ENCODE measurements around the gene MARCHF10.

MARCHF10 gene

GRCh38 chr17:62668091-62668804 lies 139.9 kb downstream of the MARCHF10 start:
- no peaks in the 10 kb centered on the region for H3K36me3 ChIP-seq (ENCODE audit: control insufficient read depth, insufficient read depth, low read length)
- no peak for TF ChIP-seq CTCF (IDR thresholded peaks at IDR 0.05; ENCODE audit: insufficient read depth, low read length, poor library complexity, severe bottlenecking)
- H3K27me3 ChIP-seq (replicated peaks; ENCODE audit: control insufficient read depth, insufficient read depth, low read length), result no peaks in the 10 kb centered on the region
- no peak for DNase-seq (ENCODE audit: extremely low read depth, insufficient read length)
- no peak overlapping the region for H3K4me3 ChIP-seq (replicated peaks; ENCODE audit: low read depth, low read length)

- Histone ChIP-seq H3K27me3 (replicated peaks; ENCODE audit: control insufficient read depth, insufficient read depth, low read length) (no peaks in the 10 kb centered on the region), H3K36me3 (ENCODE audit: control insufficient read depth, insufficient read depth, low read length) (no peaks in the 10 kb centered on the region), H3K4me3 (replicated peaks; ENCODE audit: low read depth, low read length) (no peak overlapping the region)
- DNase-seq (ENCODE audit: extremely low read depth, insufficient read length), result no peak
- TF ChIP-seq CTCF (IDR thresholded peaks at IDR 0.05; ENCODE audit: insufficient read depth, low read length, poor library complexity, severe bottlenecking), result no peak
These were observed 141.1 kb downstream of the MARCHF10 start for GRCh38 chr17:62666801-62667591.

GRCh38 chr17:62666061-62666800 lies 141.9 kb downstream of the MARCHF10 start:
- no peak for DNase-seq (ENCODE audit: extremely low read depth, insufficient read length)
- H3K27me3 ChIP-seq (replicated peaks; ENCODE audit: control insufficient read depth, insufficient read depth, low read length), result no peaks in the 10 kb centered on the region
- no peak for TF ChIP-seq CTCF (IDR thresholded peaks at IDR 0.05; ENCODE audit: insufficient read depth, low read length, poor library complexity, severe bottlenecking)
- no peak overlapping the region for H3K4me3 ChIP-seq (replicated peaks; ENCODE audit: low read depth, low read length)
- H3K36me3 ChIP-seq (ENCODE audit: control insufficient read depth, insufficient read depth, low read length), result no peaks in the 10 kb centered on the region

GRCh38 chr17:62665599-62665998 lies 142.5 kb downstream of the MARCHF10 start:
- no peak for TF ChIP-seq CTCF (IDR thresholded peaks at IDR 0.05; ENCODE audit: insufficient read depth, low read length, poor library complexity, severe bottlenecking)
- no peak for DNase-seq (ENCODE audit: extremely low read depth, insufficient read length)
- Histone ChIP-seq H3K4me3 (replicated peaks; ENCODE audit: low read depth, low read length) (no peak overlapping the region), H3K36me3 (ENCODE audit: control insufficient read depth, insufficient read depth, low read length) (no peaks in the 10 kb centered on the region), H3K27me3 (replicated peaks; ENCODE audit: control insufficient read depth, insufficient read depth, low read length) (no peaks in the 10 kb centered on the region)

GRCh38 chr17:62664336-62665120 lies 143.6 kb downstream of the MARCHF10 start:
- no peaks in the 10 kb centered on the region for H3K27me3 ChIP-seq (replicated peaks; ENCODE audit: control insufficient read depth, insufficient read depth, low read length)
- H3K36me3 ChIP-seq (ENCODE audit: control insufficient read depth, insufficient read depth, low read length), result no peaks in the 10 kb centered on the region
- no peak for TF ChIP-seq CTCF (IDR thresholded peaks at IDR 0.05; ENCODE audit: insufficient read depth, low read length, poor library complexity, severe bottlenecking)
- no peak for DNase-seq (ENCODE audit: extremely low read depth, insufficient read length)
- no peak overlapping the region for H3K4me3 ChIP-seq (replicated peaks; ENCODE audit: low read depth, low read length)
